SK-N-SH treated with all-trans-retinoic acid at 6 μM for 48 hours (cell line): ENCODE measurements around the gene SPON1.

Source experiments
- ATAC-seq: fragments of 200-7000 bp; cut with Tn5 transposase; 3 replicates; pipeline ENCODE4 v1.9.1; 2020; ENCODE audit warnings: mild to moderate bottlenecking, moderate library complexity
- BACH2 ChIP-seq: fragments of 250-450 bp; sonication (Bioruptor Pico); IDR thresholded peaks from 2 replicates; pipeline ENCODE4 v1.9.0; 2021; ENCODE audit warnings: mild to moderate bottlenecking, borderline replicate concordance
- CSDC2 ChIP-seq: fragments of 250-450 bp; sonication (Bioruptor Pico); IDR thresholded peaks from 2 replicates; pipeline ENCODE4 v1.5.0; 2020; ENCODE audit warnings: mild to moderate bottlenecking, moderate library complexity
- ESRRG ChIP-seq: fragments of 250-450 bp; sonication (Bioruptor Pico); IDR thresholded peaks from 2 replicates; pipeline ENCODE4 v1.6.1; 2021; ENCODE audit warnings: mild to moderate bottlenecking
- ISL1 ChIP-seq: fragments of 250-450 bp; sonication (Bioruptor Pico); IDR thresholded peaks from 2 replicates; pipeline ENCODE4 v2.1.2; 2022; ENCODE audit warnings: mild to moderate bottlenecking, moderate library complexity
- OSR1 ChIP-seq: fragments of 250-450 bp; sonication (Bioruptor Pico); IDR thresholded peaks from 2 replicates; pipeline ENCODE4 v1.8.0; 2022; ENCODE audit warnings: moderate library complexity, mild to moderate bottlenecking, inconsistent platforms
- PATZ1 ChIP-seq: fragments of 250-450 bp; sonication (Bioruptor Pico); IDR thresholded peaks from 2 replicates; pipeline ENCODE4 v1.8.0; 2020; ENCODE audit warnings: mild to moderate bottlenecking, moderate library complexity, borderline replicate concordance
- PPARA ChIP-seq: fragments of 250-450 bp; sonication (Bioruptor Pico); IDR thresholded peaks from 2 replicates; pipeline ENCODE4 v1.5.0; 2020; ENCODE audit warnings: mild to moderate bottlenecking, borderline replicate concordance
- RARB ChIP-seq: fragments of 250-450 bp; sonication (Bioruptor Pico); IDR thresholded peaks from 2 replicates; pipeline ENCODE4 v1.8.0; 2021; ENCODE audit warnings: mild to moderate bottlenecking, moderate library complexity
- SNAI2 ChIP-seq: fragments of 250-450 bp; sonication (Bioruptor Pico); IDR thresholded peaks from 2 replicates; pipeline ENCODE4 v1.5.0; 2020; ENCODE audit warnings: mild to moderate bottlenecking, moderate library complexity
- TCF4 ChIP-seq: fragments of 250-450 bp; sonication (Bioruptor Pico); IDR thresholded peaks from 2 replicates; pipeline ENCODE4 v1.8.0; 2021; ENCODE audit warnings: mild to moderate bottlenecking, moderate library complexity, borderline replicate concordance
- TOX ChIP-seq: fragments of 250-450 bp; sonication (Bioruptor Pico); IDR thresholded peaks from 2 replicates; pipeline ENCODE4 v1.8.0; 2021; ENCODE audit warnings: mild to moderate bottlenecking, moderate library complexity, borderline replicate concordance
- TSHZ2 ChIP-seq: fragments of 250-450 bp; sonication (Bioruptor Pico); IDR thresholded peaks from 2 replicates; pipeline ENCODE4 v1.5.0; 2020; ENCODE audit warnings: mild to moderate bottlenecking, moderate library complexity
- ZC3H10 ChIP-seq: fragments of 250-450 bp; sonication (Bioruptor Pico); IDR thresholded peaks from 2 replicates; pipeline ENCODE4 v1.5.1; 2021; ENCODE audit warnings: mild to moderate bottlenecking, moderate library complexity
- ZFP3 ChIP-seq: fragments of 250-450 bp; sonication (Bioruptor Pico); IDR thresholded peaks from 2 replicates; pipeline ENCODE4 v1.5.0; 2020; ENCODE audit warnings: mild to moderate bottlenecking, moderate library complexity
- ZFP30 ChIP-seq: fragments of 450-650 bp; formaldehyde crosslinking; IDR thresholded peaks from 2 replicates; pipeline ENCODE4 v1.5.0; 2022; ENCODE audit warnings: mild to moderate bottlenecking, moderate library complexity
- ZNF565 ChIP-seq: fragments of 450-650 bp; formaldehyde crosslinking; conservative IDR thresholded peaks from 2 replicates; pipeline ENCODE4 v1.5.0; 2020; ENCODE audit warnings: low read depth, mild to moderate bottlenecking, moderate library complexity
- ZNF70 ChIP-seq: fragments of 450-650 bp; formaldehyde crosslinking; IDR thresholded peaks from 2 replicates; pipeline ENCODE4 v1.5.0; 2020; ENCODE audit warnings: mild to moderate bottlenecking, moderate library complexity
- ZNF8 ChIP-seq: fragments of 450-650 bp; formaldehyde crosslinking; IDR thresholded peaks from 2 replicates; pipeline ENCODE4 v1.5.0; 2020; ENCODE audit warnings: mild to moderate bottlenecking, moderate library complexity
- TF ChIP-seq, protein P1 (sequence below): fragments of 250-450 bp; sonication (Bioruptor Pico); IDR thresholded peaks from 2 replicates; pipeline ENCODE4 v1.5.1; 2020; ENCODE audit warnings: low read depth, mild to moderate bottlenecking, moderate library complexity
- TF ChIP-seq, protein P2 (sequence below): fragments of 250-450 bp; sonication (Bioruptor Pico); IDR thresholded peaks from 2 replicates; pipeline ENCODE4 v1.8.0; 2021; ENCODE audit warnings: low read depth, mild to moderate bottlenecking, moderate library complexity, borderline replicate concordance
- TF ChIP-seq, protein P3 (sequence below): fragments of 250-450 bp; sonication (Bioruptor Pico); IDR thresholded peaks from 2 replicates; pipeline ENCODE4 v1.5.1; 2021; ENCODE audit warnings: mild to moderate bottlenecking, moderate library complexity

The SPON1 gene

DNA sequence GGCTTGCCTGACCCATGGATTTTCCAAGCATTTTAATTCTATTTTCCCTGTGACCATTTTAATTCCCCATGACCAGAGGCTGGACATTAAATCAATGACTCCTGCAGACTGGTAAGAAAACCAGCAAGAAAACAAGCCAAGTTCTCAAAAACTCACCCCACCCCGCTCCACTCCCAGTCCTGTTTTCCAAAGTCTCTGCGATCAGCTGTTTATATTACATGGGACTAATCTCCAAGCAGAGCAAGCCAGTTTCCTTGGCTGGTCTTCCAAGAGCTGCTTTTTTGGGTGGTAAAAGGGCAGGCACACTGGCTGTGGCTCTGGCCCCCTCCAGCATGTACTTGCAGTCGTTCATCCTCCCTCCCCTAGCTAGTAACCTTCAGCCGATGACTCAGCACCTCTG, 298.5 kb downstream of the SPON1 start:
- no peak for ATAC-seq
- no peak for TF ChIP-seq OSR1 (CRISPR knock-in tag)
- no peak for TF ChIP-seq ZNF565 (CRISPR knock-in tag)
- no peak for TF ChIP-seq ZNF70 (CRISPR knock-in tag)
- no peak for TF ChIP-seq ISL1 (CRISPR knock-in tag)
- TF ChIP-seq CSDC2 (CRISPR knock-in tag), result no peak
- no peak for TF ChIP-seq TCF4 (CRISPR knock-in tag)
- no peak for TF ChIP-seq ZNF8 (CRISPR knock-in tag)
- no peak for TF ChIP-seq ZFP3 (CRISPR knock-in tag)
- no peak for TF ChIP-seq BACH2 (CRISPR knock-in tag)

GRCh38 chr11:14262271-14262846, 299.8 kb downstream of the SPON1 start:
- ATAC-seq, result no peak
- TF ChIP-seq ZNF8 (CRISPR knock-in tag), result no peak
- TF ChIP-seq OSR1 (CRISPR knock-in tag), result no peak
- no peak for TF ChIP-seq TOX
- TF ChIP-seq, protein P1, sequence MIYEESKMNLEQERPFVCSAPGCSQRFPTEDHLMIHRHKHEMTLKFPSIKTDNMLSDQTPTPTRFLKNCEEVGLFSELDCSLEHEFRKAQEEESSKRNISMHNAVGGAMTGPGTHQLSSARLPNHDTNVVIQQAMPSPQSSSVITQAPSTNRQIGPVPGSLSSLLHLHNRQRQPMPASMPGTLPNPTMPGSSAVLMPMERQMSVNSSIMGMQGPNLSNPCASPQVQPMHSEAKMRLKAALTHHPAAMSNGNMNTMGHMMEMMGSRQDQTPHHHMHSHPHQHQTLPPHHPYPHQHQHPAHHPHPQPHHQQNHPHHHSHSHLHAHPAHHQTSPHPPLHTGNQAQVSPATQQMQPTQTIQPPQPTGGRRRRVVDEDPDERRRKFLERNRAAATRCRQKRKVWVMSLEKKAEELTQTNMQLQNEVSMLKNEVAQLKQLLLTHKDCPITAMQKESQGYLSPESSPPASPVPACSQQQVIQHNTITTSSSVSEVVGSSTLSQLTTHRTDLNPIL (CRISPR knock-in tag), result no peak
- TF ChIP-seq ZFP30 (CRISPR knock-in tag), result no peak
- TF ChIP-seq ZC3H10 (CRISPR knock-in tag), result no peak
- no peak for TF ChIP-seq ISL1 (CRISPR knock-in tag)
- TF ChIP-seq SNAI2, result no peak
- TF ChIP-seq RARB (CRISPR knock-in tag), result no peak
- TF ChIP-seq CSDC2 (CRISPR knock-in tag), result no peak

DNA sequence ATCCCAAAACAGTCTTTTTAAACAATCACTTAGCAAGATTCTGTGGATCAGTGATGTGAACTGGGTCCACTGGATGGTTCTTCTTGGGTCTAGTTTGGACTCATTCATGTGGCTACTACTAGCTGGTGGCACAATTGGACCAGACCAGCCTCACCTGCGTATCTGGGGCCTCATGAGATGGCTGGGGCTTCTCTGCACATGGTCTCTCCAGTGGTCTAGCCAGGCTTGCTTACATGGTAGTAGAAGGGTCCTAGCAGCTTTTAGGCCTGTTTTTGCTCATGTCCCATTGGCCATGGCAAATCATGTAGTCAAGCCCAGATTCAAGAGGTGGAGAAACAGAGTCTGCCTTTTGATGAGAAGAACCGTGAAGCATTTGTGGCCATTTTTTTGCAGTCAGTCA, 302.4 kb downstream of the SPON1 start:
- ATAC-seq, result no peak
- TF ChIP-seq, protein P2, sequence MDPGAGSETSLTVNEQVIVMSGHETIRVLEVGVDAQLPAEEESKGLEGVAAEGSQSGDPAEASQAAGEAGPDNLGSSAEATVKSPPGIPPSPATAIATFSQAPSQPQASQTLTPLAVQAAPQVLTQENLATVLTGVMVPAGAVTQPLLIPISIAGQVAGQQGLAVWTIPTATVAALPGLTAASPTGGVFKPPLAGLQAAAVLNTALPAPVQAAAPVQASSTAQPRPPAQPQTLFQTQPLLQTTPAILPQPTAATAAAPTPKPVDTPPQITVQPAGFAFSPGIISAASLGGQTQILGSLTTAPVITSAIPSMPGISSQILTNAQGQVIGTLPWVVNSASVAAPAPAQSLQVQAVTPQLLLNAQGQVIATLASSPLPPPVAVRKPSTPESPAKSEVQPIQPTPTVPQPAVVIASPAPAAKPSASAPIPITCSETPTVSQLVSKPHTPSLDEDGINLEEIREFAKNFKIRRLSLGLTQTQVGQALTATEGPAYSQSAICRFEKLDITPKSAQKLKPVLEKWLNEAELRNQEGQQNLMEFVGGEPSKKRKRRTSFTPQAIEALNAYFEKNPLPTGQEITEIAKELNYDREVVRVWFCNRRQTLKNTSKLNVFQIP (CRISPR knock-in tag), result no peak

DNA sequence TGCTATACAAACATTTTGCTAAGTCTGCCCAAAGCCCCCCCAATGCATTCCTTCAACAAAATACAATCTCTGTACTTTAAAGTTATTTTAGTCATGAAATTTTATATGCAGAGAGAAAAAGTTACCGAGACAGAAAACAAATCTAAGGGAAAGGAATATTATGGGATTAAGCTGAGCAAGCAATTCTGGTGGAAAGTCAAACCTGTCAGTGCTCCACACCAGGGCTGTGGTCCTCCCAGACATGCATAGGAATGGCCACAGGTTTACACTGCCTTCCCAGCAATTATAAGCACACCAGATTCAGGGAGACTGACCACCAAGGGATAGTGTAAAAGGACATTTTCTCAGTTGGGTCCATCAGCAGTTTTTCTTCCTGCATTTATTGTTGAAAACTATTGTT, 304.1 kb downstream of the SPON1 start:
- ATAC-seq, result no peak

More for the DNA sequence above, 304.1 kb downstream of the SPON1 start:
- TF ChIP-seq TOX, result no peak
- no peak for TF ChIP-seq ZC3H10 (CRISPR knock-in tag)
- no peak for TF ChIP-seq PPARA
- no peak for TF ChIP-seq ISL1 (CRISPR knock-in tag)
- TF ChIP-seq ZFP30 (CRISPR knock-in tag), result no peak
- TF ChIP-seq PATZ1 (CRISPR knock-in tag), result no peak
- TF ChIP-seq ZNF70 (CRISPR knock-in tag), result no peak
- no peak for TF ChIP-seq ZNF8 (CRISPR knock-in tag)
- no peak for TF ChIP-seq SNAI2
- TF ChIP-seq BACH2 (CRISPR knock-in tag), result no peak
- TF ChIP-seq ESRRG (CRISPR knock-in tag), result no peak
- TF ChIP-seq, protein P3, sequence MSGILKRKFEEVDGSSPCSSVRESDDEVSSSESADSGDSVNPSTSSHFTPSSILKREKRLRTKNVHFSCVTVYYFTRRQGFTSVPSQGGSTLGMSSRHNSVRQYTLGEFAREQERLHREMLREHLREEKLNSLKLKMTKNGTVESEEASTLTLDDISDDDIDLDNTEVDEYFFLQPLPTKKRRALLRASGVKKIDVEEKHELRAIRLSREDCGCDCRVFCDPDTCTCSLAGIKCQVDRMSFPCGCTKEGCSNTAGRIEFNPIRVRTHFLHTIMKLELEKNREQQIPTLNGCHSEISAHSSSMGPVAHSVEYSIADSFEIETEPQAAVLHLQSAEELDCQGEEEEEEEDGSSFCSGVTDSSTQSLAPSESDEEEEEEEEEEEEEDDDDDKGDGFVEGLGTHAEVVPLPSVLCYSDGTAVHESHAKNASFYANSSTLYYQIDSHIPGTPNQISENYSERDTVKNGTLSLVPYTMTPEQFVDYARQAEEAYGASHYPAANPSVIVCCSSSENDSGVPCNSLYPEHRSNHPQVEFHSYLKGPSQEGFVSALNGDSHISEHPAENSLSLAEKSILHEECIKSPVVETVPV (CRISPR knock-in tag), result no peak
- no peak for TF ChIP-seq CSDC2 (CRISPR knock-in tag)
- no peak for TF ChIP-seq TSHZ2 (CRISPR knock-in tag)
- no peak for TF ChIP-seq ZNF565 (CRISPR knock-in tag)
- TF ChIP-seq, all 23 proteins: peak for 0
